Activated CD4-positive, alpha-beta T cell treated with anti-CD3 and anti-CD28 coated beads, Interleukin-2, amount 10 ng/mL, durations not matched to agents 7 days and 5 days (primary cell): ENCODE results near the gene KCNMA1. TPM values are rescaled to one million over a fixed set of nuclear protein-coding genes. Genes with fewer than 3 reads are reported as not detected.

Source experiments
- CTCF ChIA-PET: fragments of 350-600 bp; sonication (Branson Sonifier 250); formaldehyde crosslinking; loops from one replicate; lab custom pipeline; 2021; ENCODE audit warnings: antibody characterized with exemption; lab: Charles Lee
- POLR2A ChIA-PET: fragments of 350-600 bp; sonication (Branson Sonifier 250); formaldehyde crosslinking; loops from one replicate; lab custom pipeline; 2021; ENCODE audit warnings: antibody characterized with exemption; lab: Charles Lee
- DNase-seq: peaks from one replicate; pipeline ENCODE4 v3.0.0-alpha.2; 2020
- H3K27ac Mint-ChIP-seq: one replicate; pipeline ENCODE4 v1.8.0; 2021; ENCODE audit warnings: mild to moderate bottlenecking, moderate library complexity, mixed read lengths
- H3K27me3 Mint-ChIP-seq: one replicate; pipeline ENCODE4 v1.8.0; 2021; ENCODE audit warnings: mixed read lengths
- H3K36me3 Mint-ChIP-seq: one replicate; pipeline ENCODE4 v1.8.0; 2021; ENCODE audit warnings: low read depth, mixed read lengths
- H3K4me1 Mint-ChIP-seq: one replicate; pipeline ENCODE4 v1.8.0; 2021; ENCODE audit warnings: mixed read lengths
- H3K4me3 Mint-ChIP-seq: one replicate; pipeline ENCODE4 v1.8.0; 2021; ENCODE audit warnings: mild to moderate bottlenecking, moderate library complexity, mixed read lengths
- H3K9me3 Mint-ChIP-seq: one replicate; pipeline ENCODE4 v1.8.0; 2021; ENCODE audit warnings: mixed read lengths
- total RNA-seq, 2 experiments: library from RNA; stranded (reverse); gene quantifications; one replicate each; pipeline ENCODE4 v1.2.3, GENCODE V29; 2021

The KCNMA1 gene
- total RNA-seq, 2 experiments from 2014 or later = not detected

GRCh38 chr10:77210645-77211044, 427.0 kb downstream of the KCNMA1 start:
- POLR2A ChIA-PET = no interaction called here
- H3K27ac Mint-ChIP-seq = no peak overlapping the region
- no peaks in the 10 kb centered on the region for H3K4me1 Mint-ChIP-seq
- H3K9me3 Mint-ChIP-seq = no peaks in the 10 kb centered on the region
- CTCF ChIA-PET = no interaction called here
- no peak for DNase-seq
- H3K4me3 Mint-ChIP-seq = no peak overlapping the region
- H3K36me3 Mint-ChIP-seq = no peaks in the 10 kb centered on the region
- H3K27me3 Mint-ChIP-seq = peaks cover 10% of the 10 kb centered on the region

GRCh38 chr10:77208684-77209256, 428.8 kb downstream of the KCNMA1 start:
- CTCF ChIA-PET = interaction anchor here (0.5 kb wide), 1 partner anchor 69 kb away, joined by 3 read pairs; no protein-coding TSS in a partner anchor
- Mint-ChIP-seq H3K27ac (no peak overlapping the region), H3K27me3 (peaks cover 14% of the 10 kb centered on the region), H3K4me1 (no peaks in the 10 kb centered on the region), H3K4me3 (no peak overlapping the region), H3K9me3 (no peaks in the 10 kb centered on the region), H3K36me3 (no peaks in the 10 kb centered on the region)
- DNase-seq = no peak
- POLR2A ChIA-PET = no interaction called here

GRCh38 chr10:77207828-77208185, 429.8 kb downstream of the KCNMA1 start:
- no peak overlapping the region for H3K27ac Mint-ChIP-seq
- no peak for DNase-seq
- no peaks in the 10 kb centered on the region for H3K4me1 Mint-ChIP-seq
- no peak overlapping the region for H3K4me3 Mint-ChIP-seq
- peaks cover 20% of the 10 kb centered on the region for H3K27me3 Mint-ChIP-seq
- ChIA-PET CTCF (no interaction called here), POLR2A (no interaction called here)
- H3K36me3 Mint-ChIP-seq = no peaks in the 10 kb centered on the region
- H3K9me3 Mint-ChIP-seq = no peaks in the 10 kb centered on the region

- H3K36me3 Mint-ChIP-seq = no peaks in the 10 kb centered on the region
- no peak overlapping the region for H3K4me3 Mint-ChIP-seq
- ChIA-PET CTCF (no interaction called here), POLR2A (no interaction called here)
- no peak for DNase-seq
- H3K27ac Mint-ChIP-seq = no peak overlapping the region
- no peaks in the 10 kb centered on the region for H3K4me1 Mint-ChIP-seq
- H3K9me3 Mint-ChIP-seq = no peaks in the 10 kb centered on the region
- peaks cover 20% of the 10 kb centered on the region for H3K27me3 Mint-ChIP-seq
These were observed 430.3 kb downstream of the KCNMA1 start for GRCh38 chr10:77207182-77207827.

GRCh38 chr10:77205135-77205534, 432.5 kb downstream of the KCNMA1 start:
- Mint-ChIP-seq H3K27me3 (peaks cover 15% of the 10 kb centered on the region), H3K27ac (no peak overlapping the region), H3K36me3 (no peaks in the 10 kb centered on the region), H3K4me3 (no peak overlapping the region), H3K9me3 (no peaks in the 10 kb centered on the region), H3K4me1 (no peaks in the 10 kb centered on the region)
- no peak for DNase-seq
- POLR2A ChIA-PET = no interaction called here
- CTCF ChIA-PET = no interaction called here

- POLR2A ChIA-PET = no interaction called here
- Mint-ChIP-seq H3K36me3 (no peaks in the 10 kb centered on the region), H3K9me3 (no peaks in the 10 kb centered on the region), H3K27ac (no peak overlapping the region), H3K4me3 (no peak overlapping the region), H3K27me3 (peaks cover 20% of the 10 kb centered on the region), H3K4me1 (no peaks in the 10 kb centered on the region)
- CTCF ChIA-PET = no interaction called here
- DNase-seq = no peak
These were observed 433.4 kb downstream of the KCNMA1 start for GRCh38 chr10:77204171-77204570.

- CTCF ChIA-PET = no interaction called here
- POLR2A ChIA-PET = no interaction called here
- no peak overlapping the region for H3K4me3 Mint-ChIP-seq
- H3K9me3 Mint-ChIP-seq = no peaks in the 10 kb centered on the region
- H3K27ac Mint-ChIP-seq = no peak overlapping the region
- H3K36me3 Mint-ChIP-seq = no peaks in the 10 kb centered on the region
- H3K4me1 Mint-ChIP-seq = no peaks in the 10 kb centered on the region
- DNase-seq = no peak
- H3K27me3 Mint-ChIP-seq = peaks cover 24% of the 10 kb centered on the region
These were observed 434.8 kb downstream of the KCNMA1 start for GRCh38 chr10:77202857-77203256.

GRCh38 chr10:77201135-77202106, 436.2 kb downstream of the KCNMA1 start:
- Mint-ChIP-seq H3K27me3 (peaks cover 22% of the 10 kb centered on the region), H3K27ac (no peak overlapping the region), H3K36me3 (no peaks in the 10 kb centered on the region), H3K4me1 (no peaks in the 10 kb centered on the region), H3K4me3 (no peak overlapping the region), H3K9me3 (no peaks in the 10 kb centered on the region)
- no peak for DNase-seq
- ChIA-PET CTCF (no interaction called here), POLR2A (no interaction called here)

- POLR2A ChIA-PET = no interaction called here
- DNase-seq = no peak
- Mint-ChIP-seq H3K4me3 (no peak overlapping the region), H3K27me3 (peaks cover 13% of the 10 kb centered on the region), H3K27ac (no peak overlapping the region), H3K9me3 (no peaks in the 10 kb centered on the region), H3K4me1 (no peaks in the 10 kb centered on the region), H3K36me3 (no peaks in the 10 kb centered on the region)
- CTCF ChIA-PET = interaction anchor here (1.1 to 1.3 kb wide), 2 partner anchors 68 to 438 kb away, joined by 3 read pairs; no protein-coding TSS in a partner anchor
These were observed 440.1 kb downstream of the KCNMA1 start for GRCh38 chr10:77197544-77197943.

- DNase-seq = no peak
- CTCF ChIA-PET = no interaction called here
- POLR2A ChIA-PET = no interaction called here
- H3K4me3 Mint-ChIP-seq = no peak overlapping the region
- H3K36me3 Mint-ChIP-seq = no peaks in the 10 kb centered on the region
- no peaks in the 10 kb centered on the region for H3K4me1 Mint-ChIP-seq
- peaks cover 15% of the 10 kb centered on the region for H3K27me3 Mint-ChIP-seq
- H3K27ac Mint-ChIP-seq = no peak overlapping the region
- no peaks in the 10 kb centered on the region for H3K9me3 Mint-ChIP-seq
These were observed 441.0 kb downstream of the KCNMA1 start for GRCh38 chr10:77196614-77197013.

- no peaks in the 10 kb centered on the region for H3K36me3 Mint-ChIP-seq
- CTCF ChIA-PET = no interaction called here
- peaks cover 19% of the 10 kb centered on the region for H3K27me3 Mint-ChIP-seq
- H3K9me3 Mint-ChIP-seq = no peaks in the 10 kb centered on the region
- no peak overlapping the region for H3K4me3 Mint-ChIP-seq
- no peak overlapping the region for H3K27ac Mint-ChIP-seq
- POLR2A ChIA-PET = no interaction called here
- DNase-seq = no peak
- H3K4me1 Mint-ChIP-seq = no peaks in the 10 kb centered on the region
These were observed 442.5 kb downstream of the KCNMA1 start for GRCh38 chr10:77195101-77195500.

GRCh38 chr10:77193001-77193400, 444.6 kb downstream of the KCNMA1 start:
- CTCF ChIA-PET = interaction anchor here (0.6 kb wide), 1 partner anchor 594 kb away, joined by 3 read pairs; no protein-coding TSS in a partner anchor
- no peaks in the 10 kb centered on the region for H3K36me3 Mint-ChIP-seq

GRCh38 chr10:77192402-77192801, 445.2 kb downstream of the KCNMA1 start:
- DNase-seq = no peak
- CTCF ChIA-PET = no interaction called here
- Mint-ChIP-seq H3K4me1 (no peaks in the 10 kb centered on the region), H3K36me3 (no peaks in the 10 kb centered on the region), H3K27me3 (peaks cover 10% of the 10 kb centered on the region), H3K9me3 (no peaks in the 10 kb centered on the region), H3K4me3 (no peak overlapping the region), H3K27ac (no peak overlapping the region)
- POLR2A ChIA-PET = no interaction called here

More at GRCh38 chr10:77193001-77193400, 444.6 kb downstream of the KCNMA1 start:
- Mint-ChIP-seq H3K27me3 (peaks cover 11% of the 10 kb centered on the region), H3K4me3 (no peak overlapping the region), H3K4me1 (no peaks in the 10 kb centered on the region), H3K27ac (no peak overlapping the region), H3K9me3 (no peaks in the 10 kb centered on the region)
- POLR2A ChIA-PET = no interaction called here
- DNase-seq = no peak
